Body of pancreas (tissue), 4 donors: ENCODE data around the gene OSMR. TPM values are rescaled to one million over a fixed set of nuclear protein-coding genes. Genes with fewer than 3 reads are reported as not detected.
A peak's percentile ranks its signal among the peaks of the same experiment; 100 is the strongest.

Experiments
- ATAC-seq: fragments of 150-250 bp; one replicate; pipeline ENCODE4 v1.9.1; 2016
- DNase-seq, 4 donors: peaks; one replicate each; pipeline ENCODE4 v3.0.0-alpha.2; 2019
- H3K27ac ChIP-seq, 4 donors: fragments of 200-600 bp; sonication (generic); 1 replicate in 3 of 4; 2 replicates in 1 of 4; pipeline versions ENCODE4 v1.5.1 to v1.6.1; 2016 to 2019; ENCODE audit warnings: mild to moderate bottlenecking in 1 of 4, mixed read lengths in 1 of 4, moderate library complexity in 1 of 4
- H3K27me3 ChIP-seq, 2 donors: fragments of 200-600 bp; sonication (generic); one replicate each; pipeline ENCODE4 v1.6.0; 2016; ENCODE audit warnings: mild to moderate bottlenecking in 1 of 2
- H3K36me3 ChIP-seq, 2 donors: fragments of 200-600 bp; sonication (generic); replicated peaks in 1 of 2; 2 replicates each; pipeline ENCODE4 v1.5.1; 2016; ENCODE audit warnings: low read depth in 2 of 2; ENCODE audit not compliant: insufficient read depth in 1 of 2
- H3K4me1 ChIP-seq: fragments of 200-600 bp; sonication (generic); one replicate; pipeline ENCODE4 v1.6.0; 2016
- H3K4me3 ChIP-seq, 2 donors: fragments of 200-600 bp; sonication (generic); 1 replicate in 1 of 2; 2 replicates in 1 of 2; pipeline ENCODE4 v1.5.1; 2016 to 2019
- H3K9me3 ChIP-seq, 3 donors: fragments of 200-600 bp; sonication (generic); 1 replicate in 2 of 3; 2 replicates in 1 of 3; pipeline ENCODE4 v1.5.1; 2016
- POLR2A ChIP-seq, 3 donors: fragments of 450-650 bp; IDR thresholded peaks; one replicate each; pipeline ENCODE4 v1.6.1; 2016; ENCODE audit warnings: antibody characterized with exemption in 3 of 3, mild to moderate bottlenecking in 2 of 3
- WGBS, 2 donors: methylation state at CpG; one replicate each; pipeline ENCODE4 v1.1.5; 2017; 5-methylcytosine and 5-hydroxymethylcytosine counted together
- intact Hi-C: fragments of 100-400 bp; cut with DNase I; formaldehyde crosslinking; loops from one replicate; pipeline ENCODE4 v1.15.1; 2023
- total RNA-seq, 2 donors: library from RNA; depleted of rRNA; stranded (reverse); fragments of >200 nt; gene quantifications; one replicate each; pipeline ENCODE4 v1.1.0, GENCODE V29; 2016
- TF ChIP-seq, protein P1 (sequence below), 7 experiments: fragments of 450-650 bp in 4 of 7; fragments of 200-600 bp in 3 of 7; sonication (generic) in 3 of 7; IDR thresholded peaks; one replicate each; pipeline ENCODE4 v1.5.1; 2016 to 2019; ENCODE audit warnings: antibody characterized with exemption in 7 of 7

Gene OSMR
- total RNA-seq, 2 donors from 2014 or later = 11.7 to 22.4 TPM

DNA sequence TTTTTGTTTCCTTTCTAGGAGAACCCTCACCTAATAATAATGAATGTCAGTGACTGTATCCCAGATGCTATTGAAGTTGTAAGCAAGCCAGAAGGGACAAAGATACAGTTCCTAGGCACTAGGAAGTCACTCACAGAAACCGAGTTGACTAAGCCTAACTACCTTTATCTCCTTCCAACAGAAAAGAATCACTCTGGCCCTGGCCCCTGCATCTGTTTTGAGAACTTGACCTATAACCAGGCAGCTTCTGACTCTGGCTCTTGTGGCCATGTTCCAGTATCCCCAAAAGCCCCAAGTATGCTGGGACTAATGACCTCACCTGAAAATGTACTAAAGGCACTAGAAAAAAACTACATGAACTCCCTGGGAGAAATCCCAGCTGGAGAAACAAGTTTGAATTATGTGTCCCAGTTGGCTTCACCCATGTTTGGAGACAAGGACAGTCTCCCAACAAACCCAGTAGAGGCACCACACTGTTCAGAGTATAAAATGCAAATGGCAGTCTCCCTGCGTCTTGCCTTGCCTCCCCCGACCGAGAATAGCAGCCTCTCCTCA lies 87.1 kb downstream of the OSMR start:
- H3K27me3 ChIP-seq = no peaks in the 10 kb centered on the region
- no peaks in the 10 kb centered on the region for H3K9me3 ChIP-seq
- intact Hi-C loops = no loop called here
- DNase-seq = peak; percentile 52 to 71 (median 64)
- ATAC-seq = peak; percentile 91
- TF ChIP-seq, protein P1, sequence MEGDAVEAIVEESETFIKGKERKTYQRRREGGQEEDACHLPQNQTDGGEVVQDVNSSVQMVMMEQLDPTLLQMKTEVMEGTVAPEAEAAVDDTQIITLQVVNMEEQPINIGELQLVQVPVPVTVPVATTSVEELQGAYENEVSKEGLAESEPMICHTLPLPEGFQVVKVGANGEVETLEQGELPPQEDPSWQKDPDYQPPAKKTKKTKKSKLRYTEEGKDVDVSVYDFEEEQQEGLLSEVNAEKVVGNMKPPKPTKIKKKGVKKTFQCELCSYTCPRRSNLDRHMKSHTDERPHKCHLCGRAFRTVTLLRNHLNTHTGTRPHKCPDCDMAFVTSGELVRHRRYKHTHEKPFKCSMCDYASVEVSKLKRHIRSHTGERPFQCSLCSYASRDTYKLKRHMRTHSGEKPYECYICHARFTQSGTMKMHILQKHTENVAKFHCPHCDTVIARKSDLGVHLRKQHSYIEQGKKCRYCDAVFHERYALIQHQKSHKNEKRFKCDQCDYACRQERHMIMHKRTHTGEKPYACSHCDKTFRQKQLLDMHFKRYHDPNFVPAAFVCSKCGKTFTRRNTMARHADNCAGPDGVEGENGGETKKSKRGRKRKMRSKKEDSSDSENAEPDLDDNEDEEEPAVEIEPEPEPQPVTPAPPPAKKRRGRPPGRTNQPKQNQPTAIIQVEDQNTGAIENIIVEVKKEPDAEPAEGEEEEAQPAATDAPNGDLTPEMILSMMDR (IDR thresholded peaks at IDR 0.05) = peak in 1 of 7 experiments; percentile 1
- TF ChIP-seq POLR2A (IDR thresholded peaks at IDR 0.05) = no peak
- H3K4me3 ChIP-seq = no peak overlapping the region
- H3K4me1 ChIP-seq = peaks cover 19% of the 10 kb centered on the region
- H3K27ac ChIP-seq = peak overlapping the region; percentile 47 to 68 (median 55)
- H3K36me3 ChIP-seq = peaks cover 0 to 2% of the 10 kb centered on the region in 2 donors
- 49 to 58% methylated on average over 4 of the region's 4 CpGs for WGBS, 2 donors

DNA sequence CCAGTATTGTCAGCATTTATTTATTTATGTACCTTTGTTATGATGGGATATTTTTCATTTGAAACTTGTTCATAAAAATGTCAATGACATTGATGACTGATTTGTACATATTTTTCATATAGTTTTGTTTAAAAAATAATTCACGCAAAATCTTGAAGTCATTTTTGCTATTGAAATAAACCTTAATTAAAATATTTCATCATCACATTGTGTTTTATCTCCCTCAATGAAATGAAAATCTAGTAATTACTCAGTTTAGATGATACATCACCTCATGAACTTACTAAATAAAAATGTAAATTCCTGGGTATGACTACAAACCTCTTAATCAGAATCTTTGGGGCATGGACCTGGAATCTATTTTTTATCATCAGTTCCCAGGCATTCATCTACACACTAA lies 89.6 kb downstream of the OSMR start:
- DNase-seq = no peak
- Histone ChIP-seq H3K27me3 (no peaks in the 10 kb centered on the region), H3K9me3 (no peaks in the 10 kb centered on the region), H3K4me1 (peaks cover 19% of the 10 kb centered on the region), H3K27ac (no peak overlapping the region), H3K36me3 (peaks cover 0 to 2% of the 10 kb centered on the region in 2 donors), H3K4me3 (no peak overlapping the region)
- ATAC-seq = no peak
- intact Hi-C loops = no loop called here
- 0 to 40% methylated on average over 1 of the region's 1 CpG for WGBS, 2 donors
- TF ChIP-seq, protein P1 (IDR thresholded peaks at IDR 0.05) = no peak
- no peak for TF ChIP-seq POLR2A (IDR thresholded peaks at IDR 0.05)

DNA sequence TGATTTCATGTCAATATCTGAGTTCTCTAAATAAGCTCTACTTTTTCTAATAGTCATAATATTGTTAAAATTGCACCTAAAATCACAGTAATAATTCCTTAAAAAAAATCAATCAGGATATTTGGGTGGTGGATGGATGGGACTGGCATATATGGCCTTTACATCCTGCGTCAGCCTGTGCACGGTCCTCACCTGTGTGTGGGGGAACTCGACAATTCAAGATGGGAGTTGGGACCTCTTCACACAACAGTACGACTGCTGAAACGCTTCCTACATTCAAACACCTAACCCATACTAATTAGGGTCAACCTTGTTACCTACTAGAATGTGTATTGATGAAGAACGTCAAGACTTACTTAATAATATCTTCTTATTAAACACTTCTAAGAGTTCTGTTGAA lies 90.5 kb downstream of the OSMR start:
- no peaks in the 10 kb centered on the region for H3K27me3 ChIP-seq
- H3K27ac ChIP-seq = no peak overlapping the region
- TF ChIP-seq, protein P1 (IDR thresholded peaks at IDR 0.05) = no peak
- no peak for TF ChIP-seq POLR2A (IDR thresholded peaks at IDR 0.05)
- H3K4me3 ChIP-seq = no peak overlapping the region
- H3K36me3 ChIP-seq = peaks cover 0 to 2% of the 10 kb centered on the region in 2 donors
- intact Hi-C loops = no loop called here
- WGBS, 2 donors = 99% methylated on average over 6 of the region's 6 CpGs
- ATAC-seq (no peak), DNase-seq (no peak)
- H3K4me1 ChIP-seq = peaks cover 19% of the 10 kb centered on the region
- no peaks in the 10 kb centered on the region for H3K9me3 ChIP-seq

DNA sequence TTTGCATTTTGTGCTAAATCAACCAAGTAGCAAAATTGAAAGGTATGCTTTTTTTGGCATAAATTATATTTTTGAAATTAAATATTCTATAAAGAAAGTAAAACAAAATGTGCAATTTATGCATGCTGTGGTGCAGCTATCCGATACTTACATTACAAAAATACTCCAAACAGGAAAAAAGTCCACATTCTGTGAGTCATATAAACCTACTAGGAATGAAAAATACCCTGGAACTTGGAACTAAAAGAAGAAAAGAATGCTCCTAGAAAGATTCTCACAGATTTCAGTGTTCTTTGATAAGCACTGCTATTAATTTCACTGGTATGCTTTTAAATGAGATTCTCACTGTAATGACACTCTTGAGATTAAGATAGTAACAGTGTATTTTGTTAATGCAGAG lies 92.6 kb downstream of the OSMR start:
- Histone ChIP-seq H3K27ac (no peak overlapping the region), H3K4me3 (no peak overlapping the region), H3K4me1 (peaks cover 5% of the 10 kb centered on the region), H3K27me3 (no peaks in the 10 kb centered on the region), H3K36me3 (peaks cover 0 to 14% of the 10 kb centered on the region in 2 donors), H3K9me3 (no peaks in the 10 kb centered on the region)
- 96% methylated on average over 1 of the region's 1 CpG for WGBS, 2 donors
- DNase-seq (no peak), ATAC-seq (no peak)
- TF ChIP-seq, protein P1 (IDR thresholded peaks at IDR 0.05) = no peak
- no peak for TF ChIP-seq POLR2A (IDR thresholded peaks at IDR 0.05)
- intact Hi-C loops = no loop called here

DNA sequence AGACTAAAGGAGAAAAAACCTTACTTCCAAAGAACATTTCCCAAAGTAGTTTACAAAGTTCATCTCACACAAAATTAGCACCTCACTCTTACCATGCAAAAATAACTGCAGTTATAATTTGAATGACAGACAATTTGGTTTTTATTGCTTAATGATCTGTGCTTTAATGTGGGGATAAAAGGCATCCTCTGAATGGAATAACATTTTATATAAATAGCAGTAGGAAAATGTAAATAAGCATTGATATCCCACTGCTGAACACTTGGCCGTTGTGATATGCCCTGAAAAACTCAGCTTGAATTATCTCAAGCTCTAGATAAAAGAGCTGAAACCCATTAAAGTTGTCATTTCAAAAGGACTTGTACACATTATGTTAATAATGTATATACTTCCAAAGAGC lies 93.2 kb downstream of the OSMR start:
- H3K4me1 ChIP-seq = no peaks in the 10 kb centered on the region
- no peak overlapping the region for H3K4me3 ChIP-seq
- peaks cover 0 to 14% of the 10 kb centered on the region in 2 donors for H3K36me3 ChIP-seq
- no peak for ATAC-seq
- 52 to 56% methylated on average over 1 of the region's 1 CpG for WGBS, 2 donors
- H3K9me3 ChIP-seq = no peaks in the 10 kb centered on the region
- no peak for DNase-seq
- intact Hi-C loops = no loop called here
- H3K27ac ChIP-seq = no peak overlapping the region
- no peak for TF ChIP-seq POLR2A (IDR thresholded peaks at IDR 0.05)
- TF ChIP-seq, protein P1 (IDR thresholded peaks at IDR 0.05) = no peak
- no peaks in the 10 kb centered on the region for H3K27me3 ChIP-seq
